Neuronal stem cell (in vitro differentiated cells): ENCODE results near the gene ADAM8.

ENCODE experiments used
- DNase-seq: peaks from one replicate; pipeline ENCODE4 v3.0.0-alpha.2; 2013; ENCODE audit warnings: low spot score
- H2AFZ ChIP-seq: one replicate; pipeline ENCODE4 v1.6.1; 2013; ENCODE audit warnings: mild to moderate bottlenecking, low read length, inconsistent platforms
- H2AK5ac ChIP-seq: 2 replicates; pipeline ENCODE4 v1.6.1; 2013; ENCODE audit warnings: low read depth, mild to moderate bottlenecking, inconsistent platforms, low read length, moderate library complexity, mixed read lengths
- H2BK120ac ChIP-seq: 2 replicates; pipeline ENCODE4 v1.6.1; 2013; ENCODE audit warnings: low read depth, mild to moderate bottlenecking, inconsistent platforms, low read length, moderate library complexity, mixed read lengths
- H2BK12ac ChIP-seq: one replicate; pipeline ENCODE4 v1.6.1; 2013; ENCODE audit warnings: low read length, inconsistent platforms
- H2BK15ac ChIP-seq: 2 replicates; pipeline ENCODE4 v1.6.1; 2013; ENCODE audit warnings: mild to moderate bottlenecking, low read length, inconsistent platforms, mixed read lengths
- H2BK5ac ChIP-seq: one replicate; pipeline ENCODE4 v1.6.1; 2013; ENCODE audit warnings: inconsistent platforms, mild to moderate bottlenecking, low read length, moderate library complexity
- H3K14ac ChIP-seq: one replicate; pipeline ENCODE4 v1.6.1; 2013; ENCODE audit warnings: low read length, inconsistent platforms
- H3K18ac ChIP-seq: 2 replicates; pipeline ENCODE4 v1.6.1; 2013; ENCODE audit warnings: low read length, inconsistent platforms
- H3K23ac ChIP-seq: 2 replicates; pipeline ENCODE4 v1.6.1; 2013; ENCODE audit warnings: low read depth, mild to moderate bottlenecking, mixed read lengths, low read length, inconsistent platforms; ENCODE audit not compliant: poor library complexity
- H3K27ac ChIP-seq: replicated peaks from 3 replicates; pipeline ENCODE4 v1.5.1; 2013; ENCODE audit warnings: low read length, inconsistent platforms
- H3K27me3 ChIP-seq, 3 experiments: 2 replicates each; pipeline ENCODE4 v1.6.1; 2013; ENCODE audit warnings: low read length in 3 of 3, mild to moderate bottlenecking in 2 of 3, inconsistent platforms in 1 of 3, low read depth in 1 of 3, mixed read lengths in 1 of 3, moderate library complexity in 1 of 3; ENCODE audit not compliant: control insufficient read depth in 3 of 3, insufficient read depth in 3 of 3
- H3K36me3 ChIP-seq, 2 donors: replicated peaks in 1 of 2; 2 replicates each; pipeline ENCODE4 v1.6.1; 2013; ENCODE audit warnings: low read length in 2 of 2; ENCODE audit not compliant: control insufficient read depth in 2 of 2, insufficient read depth in 2 of 2
- H3K4ac ChIP-seq: 2 replicates; pipeline ENCODE4 v1.6.1; 2013; ENCODE audit warnings: inconsistent platforms, mild to moderate bottlenecking, low read length, moderate library complexity
- H3K4me1 ChIP-seq, 2 donors: 1 replicate in 1 of 2; 2 replicates in 1 of 2; pipeline ENCODE4 v1.6.1; 2013; ENCODE audit warnings: low read length in 2 of 2, low read depth in 1 of 2; ENCODE audit not compliant: control insufficient read depth in 2 of 2, insufficient read depth in 1 of 2
- H3K4me2 ChIP-seq: one replicate; pipeline ENCODE4 v1.6.1; 2013; ENCODE audit warnings: mild to moderate bottlenecking, low read length, inconsistent platforms; ENCODE audit not compliant: insufficient read depth, poor library complexity, severe bottlenecking
- H3K4me3 ChIP-seq, 2 donors: 2 replicates each; pipeline ENCODE4 v1.5.1; 2013; ENCODE audit warnings: low read length in 2 of 2, mild to moderate bottlenecking in 2 of 2, inconsistent platforms in 1 of 2, moderate library complexity in 1 of 2
- H3K79me1 ChIP-seq: one replicate; pipeline ENCODE4 v1.6.1; 2013; ENCODE audit warnings: low read depth, mild to moderate bottlenecking, inconsistent platforms, low read length, moderate library complexity
- H3K9ac ChIP-seq: one replicate; pipeline ENCODE4 v1.6.1; 2013; ENCODE audit warnings: mild to moderate bottlenecking, low read depth, low read length, inconsistent platforms; ENCODE audit not compliant: poor library complexity
- H3K9me3 ChIP-seq, 2 donors: replicated peaks in 1 of 2; 2 replicates each; pipeline versions ENCODE3 to v1.6.1; 2013; ENCODE audit warnings: low read length in 2 of 2, mild to moderate bottlenecking in 2 of 2, inconsistent platforms in 1 of 2, low read depth in 1 of 2, mixed read lengths in 1 of 2, moderate library complexity in 1 of 2; ENCODE audit not compliant: control insufficient read depth in 2 of 2, insufficient read depth in 1 of 2
- H4K8ac ChIP-seq: one replicate; pipeline ENCODE4 v1.6.1; 2013; ENCODE audit warnings: low read depth, mild to moderate bottlenecking, inconsistent platforms, low read length, moderate library complexity
- H4K91ac ChIP-seq: one replicate; pipeline ENCODE4 v1.6.1; 2013; ENCODE audit warnings: low read length, low read depth, mild to moderate bottlenecking, inconsistent platforms; ENCODE audit not compliant: poor library complexity
- WGBS, 2 donors: extraction: QIAGEN DNeasy Blood & Tissue Kit; methylation state at CpG; one replicate each; pipeline ENCODE4 v1.1.7; 2013; ENCODE audit warnings: missing lambda C conversion rate in 2 of 2, mixed read lengths in 1 of 2; ENCODE audit not compliant: insufficient read length in 2 of 2, insufficient replicate concordance in 1 of 2; ENCODE audit errors: extremely low coverage in 2 of 2; 5-methylcytosine and 5-hydroxymethylcytosine counted together

Gene ADAM8

GRCh38 chr10:133295426-133296320 is 19.0 kb upstream of the ADAM8 start:
- H3K4ac ChIP-seq, result no peak overlapping the region
- no peak overlapping the region for H3K4me3 ChIP-seq
- H4K8ac ChIP-seq, result no peak overlapping the region
- WGBS, 2 donors, result no CpG with 5 or more reads among the region's 42 CpGs
- H3K4me2 ChIP-seq, result no peak overlapping the region
- H2AK5ac ChIP-seq, result no peak overlapping the region
- no peaks in the 10 kb centered on the region for H3K27me3 ChIP-seq
- H3K79me1 ChIP-seq, result peaks cover 11% of the 10 kb centered on the region
- no peak overlapping the region for H2BK120ac ChIP-seq
- H4K91ac ChIP-seq, result no peak overlapping the region
- no peak overlapping the region for H2AFZ ChIP-seq
- no peak overlapping the region for H2BK12ac ChIP-seq
- H3K36me3 ChIP-seq, result peaks cover 61 to 89% of the 10 kb centered on the region in 2 donors
- peak overlapping the region; percentile 21 for H3K9ac ChIP-seq
- H3K27ac ChIP-seq, result no peak overlapping the region
- no peak overlapping the region for H2BK15ac ChIP-seq
- H3K14ac ChIP-seq, result no peak overlapping the region
- peaks cover 0 to 1% of the 10 kb centered on the region in 2 donors for H3K9me3 ChIP-seq
- H3K23ac ChIP-seq, result no peak overlapping the region
- DNase-seq, result no peak
- no peaks in the 10 kb centered on the region for H3K4me1 ChIP-seq
- H2BK5ac ChIP-seq, result no peak overlapping the region
- H3K18ac ChIP-seq, result no peak overlapping the region

- DNase-seq, result no peak
- no peak overlapping the region for H2AK5ac ChIP-seq
- no peak overlapping the region for H2BK15ac ChIP-seq
- WGBS, 2 donors, result no CpG with 5 or more reads among the region's 15 CpGs
- no peak overlapping the region for H2BK12ac ChIP-seq
- peaks cover 0 to 1% of the 10 kb centered on the region in 2 donors for H3K9me3 ChIP-seq
- no peak overlapping the region for H3K4me3 ChIP-seq
- H3K27ac ChIP-seq, result no peak overlapping the region
- no peak overlapping the region for H2AFZ ChIP-seq
- peaks cover 11% of the 10 kb centered on the region for H3K79me1 ChIP-seq
- H3K27me3 ChIP-seq, result no peaks in the 10 kb centered on the region
- no peak overlapping the region for H4K8ac ChIP-seq
- no peak overlapping the region for H3K4ac ChIP-seq
- H3K4me2 ChIP-seq, result no peak overlapping the region
- no peak overlapping the region for H3K23ac ChIP-seq
- H4K91ac ChIP-seq, result no peak overlapping the region
- H3K4me1 ChIP-seq, result no peaks in the 10 kb centered on the region
- no peak overlapping the region for H2BK120ac ChIP-seq
- H3K9ac ChIP-seq, result no peak overlapping the region
- H3K36me3 ChIP-seq, result peaks cover 61 to 84% of the 10 kb centered on the region in 2 donors
- H2BK5ac ChIP-seq, result no peak overlapping the region
- H3K18ac ChIP-seq, result no peak overlapping the region
- no peak overlapping the region for H3K14ac ChIP-seq
These were observed 17.5 kb upstream of the ADAM8 start for GRCh38 chr10:133294189-133294588.

GRCh38 chr10:133293810-133294119 is 17.1 kb upstream of the ADAM8 start:
- Histone ChIP-seq H3K9ac (peak overlapping the region; percentile 63), H3K14ac (no peak overlapping the region), H2BK12ac (no peak overlapping the region), H3K18ac (no peak overlapping the region), H3K4me3 (no peak overlapping the region), H3K36me3 (peaks cover 63 to 84% of the 10 kb centered on the region in 2 donors), H3K27ac (no peak overlapping the region), H2AK5ac (no peak overlapping the region), H2AFZ (no peak overlapping the region), H3K4ac (no peak overlapping the region), H4K91ac (no peak overlapping the region), H3K23ac (peak overlapping the region; percentile 73), H3K4me2 (no peak overlapping the region), H3K9me3 (peaks cover 0 to 1% of the 10 kb centered on the region in 2 donors), H3K27me3 (no peaks in the 10 kb centered on the region), H2BK120ac (no peak overlapping the region), H4K8ac (no peak overlapping the region), H2BK5ac (no peak overlapping the region), H2BK15ac (no peak overlapping the region), H3K4me1 (no peaks in the 10 kb centered on the region), H3K79me1 (peaks cover 11% of the 10 kb centered on the region)
- no peak for DNase-seq
- WGBS, 2 donors, result no CpG with 5 or more reads among the region's 10 CpGs

GRCh38 chr10:133292919-133293809 is 16.5 kb upstream of the ADAM8 start:
- Histone ChIP-seq H2BK15ac (no peak overlapping the region), H3K79me1 (peaks cover 11% of the 10 kb centered on the region), H3K4me1 (no peaks in the 10 kb centered on the region), H3K4ac (no peak overlapping the region), H3K4me2 (no peak overlapping the region), H2BK120ac (no peak overlapping the region), H3K18ac (no peak overlapping the region), H2BK12ac (no peak overlapping the region), H2AFZ (no peak overlapping the region), H3K9me3 (peaks cover 0 to 1% of the 10 kb centered on the region in 2 donors), H3K27me3 (no peaks in the 10 kb centered on the region), H3K4me3 (peak overlapping the region in 1 of 2 donors; percentile 37), H3K9ac (peak overlapping the region; percentile 63), H3K14ac (no peak overlapping the region), H3K23ac (peak overlapping the region; percentile 73), H4K8ac (no peak overlapping the region), H3K36me3 (peaks cover 61 to 84% of the 10 kb centered on the region in 2 donors), H2BK5ac (no peak overlapping the region), H4K91ac (no peak overlapping the region), H2AK5ac (no peak overlapping the region), H3K27ac (no peak overlapping the region)
- WGBS, 2 donors, result no CpG with 5 or more reads among the region's 38 CpGs
- DNase-seq, result no peak
